Measurements from ENCODE around the gene TNP1.

DNA sequence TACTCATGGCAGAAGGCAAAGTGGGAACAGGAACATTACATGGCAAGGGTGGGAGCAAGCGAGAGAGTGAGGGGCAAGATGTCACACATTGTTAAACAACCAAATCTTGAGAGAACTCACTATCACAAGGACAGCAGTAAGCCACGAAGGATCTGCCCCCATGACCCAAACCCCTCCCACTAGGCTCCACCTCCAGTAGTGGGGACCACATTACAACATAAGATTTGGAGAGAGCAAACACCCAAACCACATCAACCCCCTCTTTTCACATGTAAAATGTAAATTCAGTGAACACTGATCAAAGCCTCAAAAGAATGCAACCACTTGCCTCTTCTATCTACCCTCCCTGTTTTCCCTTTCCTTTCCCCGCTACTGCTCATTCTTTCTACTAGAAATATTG, 43.6 kb upstream of the TNP1 start:
- TF ChIP-seq, protein P1, sequence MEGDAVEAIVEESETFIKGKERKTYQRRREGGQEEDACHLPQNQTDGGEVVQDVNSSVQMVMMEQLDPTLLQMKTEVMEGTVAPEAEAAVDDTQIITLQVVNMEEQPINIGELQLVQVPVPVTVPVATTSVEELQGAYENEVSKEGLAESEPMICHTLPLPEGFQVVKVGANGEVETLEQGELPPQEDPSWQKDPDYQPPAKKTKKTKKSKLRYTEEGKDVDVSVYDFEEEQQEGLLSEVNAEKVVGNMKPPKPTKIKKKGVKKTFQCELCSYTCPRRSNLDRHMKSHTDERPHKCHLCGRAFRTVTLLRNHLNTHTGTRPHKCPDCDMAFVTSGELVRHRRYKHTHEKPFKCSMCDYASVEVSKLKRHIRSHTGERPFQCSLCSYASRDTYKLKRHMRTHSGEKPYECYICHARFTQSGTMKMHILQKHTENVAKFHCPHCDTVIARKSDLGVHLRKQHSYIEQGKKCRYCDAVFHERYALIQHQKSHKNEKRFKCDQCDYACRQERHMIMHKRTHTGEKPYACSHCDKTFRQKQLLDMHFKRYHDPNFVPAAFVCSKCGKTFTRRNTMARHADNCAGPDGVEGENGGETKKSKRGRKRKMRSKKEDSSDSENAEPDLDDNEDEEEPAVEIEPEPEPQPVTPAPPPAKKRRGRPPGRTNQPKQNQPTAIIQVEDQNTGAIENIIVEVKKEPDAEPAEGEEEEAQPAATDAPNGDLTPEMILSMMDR (IDR thresholded peaks at IDR 0.05 in 8 of 11, conservative IDR thresholded peaks at IDR 0.05 in 3 of 11) = no peak
- no peak for TF ChIP-seq POLR2AphosphoS5 (IDR thresholded peaks at IDR 0.05)
